ENCODE measurements around the gene C11orf68. TPM values are rescaled to one million over a fixed set of nuclear protein-coding genes. Genes with fewer than 3 reads are reported as not detected.

The C11orf68 gene
- total RNA-seq, 3 donors from 2014 or later (not counting 1 experiment from before 2014, with no cell fraction given) = 19.9 to 28.3 (median 20.7) TPM

GRCh38 chr11:65903715-65904114 lies 15.1 kb downstream of the C11orf68 start:
- intact Hi-C loops (cut with micrococcal nuclease) = loop anchor here (2.0 kb wide), 1 partner anchor 15 kb away; the partner anchor contains the start of genes C11orf68 and DRAP1
- Mint-ChIP-seq H3K9me3 (no peaks in the 10 kb centered on the region), H3K27me3 (ENCODE audit: low read depth in 2 of 2) (peaks cover 4 to 6% of the 10 kb centered on the region in 2 donors), H3K4me3 (no peak overlapping the region), H3K4me1 (peaks cover 12 to 21% of the 10 kb centered on the region in 2 donors), H3K36me3 (no peaks in the 10 kb centered on the region), H3K27ac (peak overlapping the region in 1 of 2 donors; percentile 98)
- peaks cover 5% of the 10 kb centered on the region for H3K27me3 ChIP-seq (ENCODE audit: control insufficient read depth, insufficient read depth, low read length)
- no peaks in the 10 kb centered on the region for H3K36me3 ChIP-seq (ENCODE audit: control insufficient read depth, insufficient read depth, low read length)
- no peak for DNase-seq
- H3K4me3 ChIP-seq (ENCODE audit: low read length) = no peak overlapping the region
- H3K9me3 ChIP-seq (ENCODE audit: control insufficient read depth, insufficient read depth, low read length) = no peaks in the 10 kb centered on the region
- no peak overlapping the region for H3K27ac ChIP-seq (ENCODE audit: low read length)
- WGBS (ENCODE audit: insufficient coverage) = 92% methylated on average over 8 of the region's 8 CpGs
- no peak for ATAC-seq
- H3K4me1 ChIP-seq (ENCODE audit: control insufficient read depth, insufficient read depth, low read length) = peaks cover 36% of the 10 kb centered on the region
- no peak for TF ChIP-seq CTCF (IDR thresholded peaks at IDR 0.05)

- no peaks in the 10 kb centered on the region for H3K36me3 Mint-ChIP-seq
- no peak overlapping the region for H3K4me3 ChIP-seq (ENCODE audit: low read length)
- no peaks in the 10 kb centered on the region for H3K36me3 ChIP-seq (ENCODE audit: control insufficient read depth, insufficient read depth, low read length)
- ATAC-seq (no peak), DNase-seq (no peak)
- H3K4me1 Mint-ChIP-seq = peaks cover 12 to 23% of the 10 kb centered on the region in 2 donors
- no peak overlapping the region for H3K27ac ChIP-seq (ENCODE audit: low read length)
- no peaks in the 10 kb centered on the region for H3K9me3 ChIP-seq (ENCODE audit: control insufficient read depth, insufficient read depth, low read length)
- no peak for TF ChIP-seq CTCF (IDR thresholded peaks at IDR 0.05)
- H3K9me3 Mint-ChIP-seq = no peaks in the 10 kb centered on the region
- 29% methylated on average over 3 of the region's 5 CpGs for WGBS (ENCODE audit: insufficient coverage)
- H3K27me3 ChIP-seq (ENCODE audit: control insufficient read depth, insufficient read depth, low read length) = peaks cover 5% of the 10 kb centered on the region
- H3K4me1 ChIP-seq (ENCODE audit: control insufficient read depth, insufficient read depth, low read length) = peaks cover 38% of the 10 kb centered on the region
- no peak overlapping the region for H3K4me3 Mint-ChIP-seq
- H3K27ac Mint-ChIP-seq = peak overlapping the region; percentile 90 to 98
- intact Hi-C loops (cut with micrococcal nuclease) = loop anchor here (2.0 kb wide), 1 partner anchor 16 kb away; the partner anchor contains the start of genes C11orf68 and DRAP1
- H3K27me3 Mint-ChIP-seq (ENCODE audit: low read depth in 2 of 2) = peaks cover 5 to 6% of the 10 kb centered on the region in 2 donors
Measured at GRCh38 chr11:65903068-65903481, 15.8 kb downstream of the C11orf68 start.

- Mint-ChIP-seq H3K27me3 (ENCODE audit: low read depth in 2 of 2) (peaks cover 0 to 5% of the 10 kb centered on the region in 2 donors), H3K4me1 (peaks cover 12 to 23% of the 10 kb centered on the region in 2 donors), H3K36me3 (no peaks in the 10 kb centered on the region), H3K27ac (peak overlapping the region; percentile 90 to 98), H3K4me3 (peak overlapping the region; percentile 45), H3K9me3 (no peaks in the 10 kb centered on the region)
- no peak for DNase-seq
- Histone ChIP-seq H3K4me1 (ENCODE audit: control insufficient read depth, insufficient read depth, low read length) (peaks cover 38% of the 10 kb centered on the region), H3K4me3 (ENCODE audit: low read length) (peak overlapping the region; percentile 20), H3K9me3 (ENCODE audit: control insufficient read depth, insufficient read depth, low read length) (no peaks in the 10 kb centered on the region), H3K27me3 (ENCODE audit: control insufficient read depth, insufficient read depth, low read length) (peaks cover 5% of the 10 kb centered on the region), H3K36me3 (ENCODE audit: control insufficient read depth, insufficient read depth, low read length) (no peaks in the 10 kb centered on the region), H3K27ac (ENCODE audit: low read length) (peak overlapping the region; percentile 15)
- intact Hi-C loops (cut with micrococcal nuclease) = loop anchor here (1.0 kb wide), 1 partner anchor 11 kb away; the partner anchor contains the start of gene CCDC85B
- no peak for ATAC-seq
- TF ChIP-seq CTCF (IDR thresholded peaks at IDR 0.05) = no peak
- 85% methylated on average over 10 of the region's 11 CpGs for WGBS (ENCODE audit: insufficient coverage)
Measured at GRCh38 chr11:65900899-65901180, 18.0 kb downstream of the C11orf68 start.
